GM10248 (cell line): ENCODE measurements around the gene TAC3.
"Not testable (repeated sequence)": the region's sequence is repeated elsewhere in the genome, so short reads cannot be mapped to it uniquely, and the experiment has no call there.

ENCODE experiments used
- CTCF ChIA-PET: fragments of 300-600 bp; sonication (Branson Sonifier 250); formaldehyde crosslinking; extraction: SDS; loops from one replicate; lab custom pipeline; 2021; ENCODE audit warnings: antibody characterized with exemption; lab: Yijun Ruan, JAX
- POLR2A ChIA-PET: fragments of 350-650 bp; sonication (Branson Sonifier 250); formaldehyde crosslinking; extraction: SDS; loops from one replicate; lab custom pipeline; 2020; ENCODE audit warnings: antibody characterized with exemption; lab: Yijun Ruan, JAX
- DNase-seq: peaks from one replicate; pipeline ENCODE4 v3.0.0; 2012; ENCODE audit errors: extremely low spot score
- TF ChIP-seq, protein P1 (sequence below): IDR thresholded peaks from 2 replicates; pipeline ENCODE4 v1.5.1; 2012; ENCODE audit warnings: mild to moderate bottlenecking, low read depth; ENCODE audit errors: extremely low read depth, missing control alignments, control extremely low read depth

Gene TAC3

DNA sequence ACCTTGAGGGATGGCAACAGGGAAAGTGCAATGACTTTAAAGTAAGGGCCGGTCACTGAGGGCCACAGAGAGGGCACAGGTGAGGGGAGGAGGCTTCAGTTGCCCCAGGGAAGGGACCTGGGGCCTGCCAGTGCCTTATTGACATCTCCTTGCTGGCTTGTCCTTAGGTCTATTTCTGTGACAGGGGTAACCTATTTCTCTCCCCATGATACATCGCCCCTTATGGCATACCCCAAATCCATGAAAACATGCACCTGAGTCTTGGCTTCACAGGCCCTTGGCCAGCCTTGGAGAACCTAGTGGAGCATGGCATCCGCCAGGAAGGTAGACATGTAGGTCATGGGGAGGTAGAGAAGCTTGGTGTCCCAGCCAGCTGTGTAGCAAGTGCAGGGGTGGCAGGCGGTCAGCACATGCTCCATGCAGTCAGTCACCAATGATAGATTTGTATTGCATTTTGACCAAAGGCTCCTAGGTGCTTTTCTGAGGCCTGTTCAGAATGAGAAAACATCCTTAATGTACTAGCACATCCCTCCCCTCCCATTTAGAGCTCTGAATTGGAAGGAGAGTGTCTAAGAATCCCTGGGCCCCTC, 35.3 kb downstream of the TAC3 start:
- TF ChIP-seq, protein P1, sequence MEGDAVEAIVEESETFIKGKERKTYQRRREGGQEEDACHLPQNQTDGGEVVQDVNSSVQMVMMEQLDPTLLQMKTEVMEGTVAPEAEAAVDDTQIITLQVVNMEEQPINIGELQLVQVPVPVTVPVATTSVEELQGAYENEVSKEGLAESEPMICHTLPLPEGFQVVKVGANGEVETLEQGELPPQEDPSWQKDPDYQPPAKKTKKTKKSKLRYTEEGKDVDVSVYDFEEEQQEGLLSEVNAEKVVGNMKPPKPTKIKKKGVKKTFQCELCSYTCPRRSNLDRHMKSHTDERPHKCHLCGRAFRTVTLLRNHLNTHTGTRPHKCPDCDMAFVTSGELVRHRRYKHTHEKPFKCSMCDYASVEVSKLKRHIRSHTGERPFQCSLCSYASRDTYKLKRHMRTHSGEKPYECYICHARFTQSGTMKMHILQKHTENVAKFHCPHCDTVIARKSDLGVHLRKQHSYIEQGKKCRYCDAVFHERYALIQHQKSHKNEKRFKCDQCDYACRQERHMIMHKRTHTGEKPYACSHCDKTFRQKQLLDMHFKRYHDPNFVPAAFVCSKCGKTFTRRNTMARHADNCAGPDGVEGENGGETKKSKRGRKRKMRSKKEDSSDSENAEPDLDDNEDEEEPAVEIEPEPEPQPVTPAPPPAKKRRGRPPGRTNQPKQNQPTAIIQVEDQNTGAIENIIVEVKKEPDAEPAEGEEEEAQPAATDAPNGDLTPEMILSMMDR, result no peak
- ChIA-PET POLR2A (no interaction called here), CTCF (interaction anchor here (0.8 to 2.0 kb wide), 6 partner anchors 20 to 222 kb away, joined by 3 to 4 read pairs (median 3); no protein-coding TSS in a partner anchor)
- no peak for DNase-seq

DNA sequence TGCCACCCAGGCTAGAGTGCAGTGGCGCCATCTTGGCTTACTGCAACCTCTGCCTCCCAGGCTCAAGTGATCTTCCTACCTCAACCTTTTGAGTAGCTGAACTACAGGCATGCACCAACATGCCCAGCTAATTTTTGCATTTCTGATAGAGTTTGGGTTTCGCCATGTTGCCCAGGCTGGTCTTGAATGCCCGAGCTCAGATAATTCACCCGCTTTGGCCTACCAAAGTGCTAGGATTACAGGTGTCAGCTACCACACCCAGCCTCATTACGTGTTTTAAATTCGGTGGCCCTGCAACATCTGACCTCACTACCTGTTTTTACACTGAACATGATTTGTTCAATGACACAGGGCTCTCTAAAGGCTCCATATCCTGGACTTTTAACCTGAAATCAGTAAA, 36.1 kb downstream of the TAC3 start:
- DNase-seq, result no peak

DNA sequence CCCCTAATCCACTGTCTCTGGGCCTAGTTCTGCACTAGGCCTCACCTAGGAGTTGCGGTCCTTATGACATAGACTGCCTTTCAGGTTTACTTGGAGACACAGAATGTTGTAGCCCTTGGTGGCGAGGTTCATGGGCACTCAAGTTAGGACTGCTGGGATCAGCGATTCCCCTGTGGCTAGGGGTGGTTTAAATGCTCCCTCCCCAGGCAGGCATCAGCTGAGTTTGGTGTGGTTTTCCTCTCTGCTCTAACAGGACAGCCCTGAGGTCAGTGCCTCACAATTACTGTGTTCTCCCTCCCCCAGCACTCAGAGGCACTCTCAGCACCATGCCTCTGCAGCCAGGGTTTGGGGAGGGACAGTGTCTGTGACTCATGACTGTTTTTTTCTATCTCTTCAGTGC, 36.7 kb downstream of the TAC3 start:
- ChIA-PET CTCF (interaction anchor here (1.4 kb wide), 1 partner anchor 8 kb away, joined by 7 read pairs; no protein-coding TSS in a partner anchor), POLR2A (no interaction called here)
- TF ChIP-seq, protein P1, result no peak
- DNase-seq, result no peak

More for the DNA sequence above, 36.1 kb downstream of the TAC3 start:
- CTCF ChIA-PET, result interaction anchor here (2.0 kb wide), 1 partner anchor 140 kb away, joined by 4 read pairs; no protein-coding TSS in a partner anchor
- POLR2A ChIA-PET, result no interaction called here
- TF ChIP-seq, protein P1, result no peak

DNA sequence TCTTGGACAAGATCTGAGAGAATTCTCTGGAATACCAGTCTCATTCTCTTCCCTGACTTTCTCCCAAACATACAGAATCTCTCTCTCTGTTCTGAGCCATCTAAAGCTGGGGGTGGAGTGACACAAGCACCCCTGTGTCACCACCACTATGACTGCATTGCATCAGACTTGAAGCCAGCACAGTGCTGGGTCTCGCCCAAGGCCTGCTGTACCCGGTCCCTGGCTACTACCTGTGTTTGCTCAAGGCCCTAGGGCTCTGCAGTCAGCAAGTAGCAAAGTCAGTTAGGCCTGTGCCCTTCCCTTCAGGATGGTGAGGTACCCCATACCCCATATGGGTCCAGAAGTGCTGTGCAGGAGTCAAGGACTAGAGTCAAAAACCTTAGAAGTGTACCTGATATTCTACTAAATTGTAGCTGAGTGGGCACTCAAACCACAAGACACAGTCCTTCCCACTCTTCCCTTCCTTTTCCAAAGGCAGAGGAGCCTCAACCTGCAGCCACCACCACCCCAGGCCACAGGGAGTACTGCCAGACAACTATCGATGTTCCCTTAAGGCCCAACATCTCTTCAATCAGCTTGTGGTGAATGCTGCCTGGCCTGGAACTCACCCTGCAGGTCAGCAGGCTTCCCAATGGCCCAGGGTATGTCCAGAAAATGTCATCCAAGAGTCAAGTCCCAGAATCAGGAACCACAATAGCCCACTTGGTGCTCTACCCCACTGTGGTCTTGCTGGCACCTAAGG, 37.8 kb downstream of the TAC3 start:
- ChIA-PET CTCF (interaction anchor here (1.4 kb wide), 1 partner anchor 9 kb away, joined by 7 read pairs; no protein-coding TSS in a partner anchor), POLR2A (no interaction called here)
- no peak for DNase-seq
- TF ChIP-seq, protein P1, result no peak

DNA sequence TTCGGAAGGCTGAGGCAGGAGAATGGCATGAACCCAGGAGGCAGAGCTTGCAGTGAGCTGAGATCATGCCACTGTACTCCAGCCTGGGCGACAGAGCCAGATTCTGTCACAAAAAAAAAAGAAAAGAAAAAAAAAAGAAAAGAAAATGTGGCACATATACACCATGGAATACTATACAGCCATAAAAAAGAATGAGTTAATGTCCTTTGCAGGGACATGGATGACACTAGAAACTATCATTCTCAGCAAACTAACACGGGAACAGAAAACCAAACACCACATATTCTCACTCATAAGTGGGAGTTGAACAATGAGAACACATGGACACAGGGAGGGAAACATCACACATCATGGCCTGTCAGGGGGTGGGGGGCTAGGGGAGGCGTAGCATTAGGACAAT, 39.0 kb downstream of the TAC3 start:
- DNase-seq, CTCF ChIA-PET, POLR2A ChIA-PET: not testable (repeated sequence)

DNA sequence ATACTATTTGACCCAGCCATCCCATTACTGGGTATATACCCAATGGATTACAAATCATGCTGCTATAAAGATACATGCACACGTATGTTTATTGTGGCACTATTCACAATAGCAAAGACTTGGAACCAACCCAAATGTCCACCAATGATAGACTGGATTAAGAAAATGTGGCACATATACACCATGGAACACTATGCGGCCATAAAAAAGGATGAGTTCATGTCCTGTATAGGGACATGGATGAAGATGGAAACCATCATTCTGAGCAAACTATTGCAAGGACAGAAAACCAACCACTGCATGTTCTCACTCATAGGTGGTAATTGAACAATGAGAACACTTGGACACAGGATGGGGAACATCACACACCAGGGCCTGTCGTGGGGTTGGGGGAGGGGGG, 42.1 kb downstream of the TAC3 start:
- CTCF ChIA-PET, DNase-seq, POLR2A ChIA-PET: not testable (repeated sequence)

DNA sequence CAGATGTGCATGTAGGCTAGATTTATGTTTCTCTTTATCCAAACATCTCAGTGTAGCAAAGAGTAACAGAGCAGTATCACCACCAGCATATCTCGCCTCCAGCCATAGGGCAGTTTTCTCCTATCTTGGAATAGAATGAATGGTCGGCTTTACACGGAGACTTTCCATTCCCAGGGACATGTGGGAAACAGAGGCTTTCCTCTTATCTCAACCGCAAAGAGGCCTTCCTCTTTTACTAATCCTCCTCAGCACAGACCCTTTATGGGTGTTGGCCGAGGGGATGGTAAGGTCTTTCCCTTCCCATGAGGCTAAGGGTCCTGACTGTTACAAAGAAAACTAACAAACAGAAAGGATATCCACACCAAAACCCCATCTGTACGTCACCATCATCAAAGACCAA, 47.4 kb downstream of the TAC3 start:
- CTCF ChIA-PET, result interaction anchor here (0.9 kb wide), 1 partner anchor 19 kb away, joined by 5 read pairs; no protein-coding TSS in a partner anchor
- POLR2A ChIA-PET, DNase-seq: not testable (repeated sequence)

DNA sequence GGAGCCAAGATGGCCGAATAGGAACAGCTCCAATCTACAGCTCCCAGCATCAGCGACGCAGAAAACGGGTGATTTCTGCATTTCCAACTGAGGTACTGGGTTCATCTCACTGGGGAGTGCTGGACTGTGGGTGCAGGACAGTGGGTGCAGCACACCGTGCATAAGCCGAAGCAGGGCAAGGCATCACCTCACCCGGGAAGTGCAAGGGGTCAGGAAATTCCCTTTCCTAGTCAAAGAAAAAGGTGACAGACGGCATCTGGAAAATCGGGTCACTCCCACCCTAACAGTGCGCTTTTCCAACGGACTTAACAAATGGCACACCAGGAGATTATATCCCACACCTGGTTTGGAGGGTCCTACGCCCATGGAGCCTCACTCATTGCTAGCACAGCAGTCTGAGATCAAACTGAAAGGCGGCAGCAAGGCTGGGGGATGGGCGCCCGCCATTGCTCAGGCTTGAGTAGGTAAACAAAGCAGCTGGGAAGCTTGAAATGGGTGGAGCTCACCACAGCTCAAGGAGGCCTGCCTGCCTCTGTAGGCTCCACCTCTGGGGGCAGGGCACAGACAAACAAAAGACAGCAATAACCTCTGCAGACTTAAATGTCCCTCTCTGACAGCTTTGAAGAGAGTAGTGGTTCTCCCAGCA, 50.2 kb downstream of the TAC3 start:
- POLR2A ChIA-PET, DNase-seq, CTCF ChIA-PET: not testable (repeated sequence)

DNA sequence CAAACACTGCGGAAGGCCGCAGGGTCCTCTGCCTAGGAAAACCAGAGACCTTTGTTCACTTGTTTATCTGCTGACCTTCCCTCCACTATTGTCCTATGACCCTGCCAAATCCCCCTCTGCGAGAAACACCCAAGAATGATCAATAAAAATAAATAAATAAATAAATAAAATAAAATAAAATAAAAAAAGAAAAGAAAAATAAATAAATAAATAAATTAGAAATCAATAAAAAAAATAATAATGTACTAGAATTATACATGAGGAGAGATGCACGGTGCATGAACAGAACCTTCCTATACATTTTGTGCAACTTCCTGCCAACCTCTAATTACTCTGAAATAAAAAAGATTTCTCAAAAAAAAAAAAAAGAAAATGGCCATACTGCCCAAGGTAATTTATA, 51.2 kb downstream of the TAC3 start:
- DNase-seq, CTCF ChIA-PET, POLR2A ChIA-PET: not testable (repeated sequence)

DNA sequence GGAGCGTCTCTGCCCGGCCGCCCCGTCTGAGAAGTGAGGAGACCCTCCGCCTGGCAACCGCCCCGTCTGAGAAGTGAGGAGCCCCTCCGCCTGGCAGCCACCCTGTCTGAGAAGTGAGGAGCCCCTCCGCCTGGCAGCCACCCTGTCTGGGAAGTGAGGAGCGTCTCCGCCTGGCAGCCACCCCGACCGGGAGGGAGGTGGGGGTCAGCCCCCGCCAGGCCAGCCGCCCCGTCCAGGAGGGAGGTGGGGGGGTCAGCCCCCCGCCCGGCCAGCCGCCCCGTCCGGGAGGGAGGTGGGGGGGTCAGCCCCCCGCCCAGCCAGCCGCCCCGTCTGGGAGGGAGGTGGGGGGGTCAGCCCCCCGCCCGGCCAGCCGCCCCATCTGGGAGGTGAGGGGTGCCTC, 52.8 kb downstream of the TAC3 start:
- DNase-seq, POLR2A ChIA-PET, CTCF ChIA-PET: not testable (repeated sequence)

DNA sequence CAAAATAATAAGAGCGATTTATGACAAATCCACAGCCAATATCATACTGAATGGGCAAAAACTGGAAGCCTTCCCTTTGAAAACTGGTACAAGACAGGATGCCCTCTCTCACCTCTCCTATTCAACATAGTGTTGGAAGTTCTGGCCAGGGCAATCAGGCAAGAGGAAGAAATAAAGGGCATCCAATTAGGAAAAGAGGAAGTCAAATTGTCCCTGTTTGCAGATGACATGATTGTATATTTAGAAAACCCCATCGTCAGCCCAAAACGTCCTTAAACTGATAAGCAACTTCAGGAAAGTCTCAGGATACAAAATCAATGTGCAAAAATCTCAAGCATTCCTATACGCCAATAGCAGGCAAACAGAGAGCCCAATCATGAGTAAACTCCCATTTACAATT, 54.1 kb downstream of the TAC3 start:
- DNase-seq, POLR2A ChIA-PET, CTCF ChIA-PET: not testable (repeated sequence)
